ENCODE data around the gene KCP. TPM values are rescaled to one million over a fixed set of nuclear protein-coding genes. Genes with fewer than 3 reads are reported as not detected.

Gene KCP
- total and polyA plus RNA-seq, 10 of the 15 experiments (the other 5 are each of a cell fraction or from before 2014, with no cell fraction given) = 0.05 to 7.8 (median 2.5) TPM

DNA sequence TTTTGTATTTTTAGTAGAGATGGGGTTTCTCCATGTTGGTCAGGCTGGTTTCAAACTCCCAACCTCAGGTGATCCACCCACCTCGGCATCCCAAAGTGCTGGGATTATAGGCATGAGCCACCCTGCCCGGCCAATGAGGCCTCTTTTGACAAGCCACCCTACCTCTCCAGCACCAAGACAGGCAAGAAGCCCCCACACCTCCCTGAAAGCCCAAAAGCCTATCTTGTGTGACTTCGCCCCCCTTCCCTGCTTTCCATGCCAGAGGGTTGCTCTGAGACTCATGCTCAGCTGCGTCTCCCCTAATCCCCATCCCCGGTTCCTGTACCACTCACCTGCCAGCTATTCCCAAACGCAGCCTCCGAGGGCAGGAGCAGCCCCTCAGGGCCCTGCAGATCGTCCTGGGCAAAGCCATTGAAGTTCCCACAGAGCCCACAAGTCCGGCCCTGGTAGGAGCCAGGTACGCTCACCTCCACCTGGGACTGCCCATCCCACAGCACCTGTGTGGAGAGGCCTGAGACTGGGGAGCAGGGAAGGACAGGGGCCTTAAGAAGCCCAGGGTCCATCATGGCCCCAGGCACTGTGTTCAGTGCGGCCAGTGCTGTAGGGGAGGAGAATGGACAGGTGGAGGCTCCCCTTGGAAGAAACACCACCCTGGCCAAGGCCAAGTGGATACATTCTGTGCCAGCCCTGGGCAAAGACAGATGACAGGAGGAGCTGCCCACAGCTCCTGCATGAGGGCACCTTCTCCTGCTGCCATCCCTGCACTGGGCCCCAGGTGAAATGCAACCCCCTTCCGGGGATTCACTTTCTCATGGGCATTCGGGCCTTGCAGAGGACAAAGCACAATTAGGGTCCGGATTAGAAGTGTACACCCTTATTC, 32.0 kb downstream of the KCP start:
- no peak for DNase-seq (ENCODE audit: low read depth, low spot score)
- SMC1A ChIA-PET (ENCODE audit: uncharacterized antibody, unreplicated experiment) = interaction anchor here (0.7 to 0.9 kb wide), 2 partner anchors 11 to 88 kb away, joined by 3 read pairs; no protein-coding TSS in a partner anchor

DNA sequence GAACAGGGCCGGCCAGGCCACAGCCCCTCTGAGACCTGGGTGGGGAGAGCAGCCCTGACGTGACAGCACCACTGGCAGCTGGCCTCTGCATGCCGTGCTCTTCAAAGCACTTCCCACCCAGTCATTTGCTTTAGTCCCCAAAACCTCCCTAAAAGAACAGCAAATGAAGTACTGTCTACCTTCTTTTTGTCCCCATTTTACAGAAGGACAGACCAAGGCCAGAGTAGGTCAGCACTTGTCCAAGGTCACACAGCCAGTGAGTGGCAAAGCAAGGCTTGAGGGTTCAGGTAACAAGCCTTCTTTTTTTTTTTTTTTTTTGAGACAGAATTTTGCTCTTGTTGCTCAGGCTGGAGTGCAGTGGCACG, 32.8 kb downstream of the KCP start:
- Histone ChIP-seq H3K4me3 (no peak overlapping the region), H3K4me1 (ENCODE audit: control insufficient read depth, insufficient read depth, low read length) (no peaks in the 10 kb centered on the region), H3K27ac (ENCODE audit: control insufficient read depth, insufficient read depth) (no peak overlapping the region), H2AFZ (ENCODE audit: control insufficient read depth, low read depth, low read length) (no peak overlapping the region), H3K79me2 (ENCODE audit: control insufficient read depth, insufficient read depth, low read length) (no peaks in the 10 kb centered on the region), H3K9me3 (replicated peaks; ENCODE audit: control insufficient read depth, insufficient read depth, low read length) (no peaks in the 10 kb centered on the region), H4K20me1 (ENCODE audit: control insufficient read depth, insufficient read depth) (no peaks in the 10 kb centered on the region), H3K27me3 (replicated peaks in 1 of 2; ENCODE audit: control insufficient read depth in 2 of 2, insufficient read depth in 2 of 2, low read length in 1 of 2) (no peaks in the 10 kb centered on the region), H3K9ac (ENCODE audit: control insufficient read depth, insufficient read depth, low read length) (no peak overlapping the region), H3K4me2 (ENCODE audit: control insufficient read depth, insufficient read depth) (no peak overlapping the region), H3K36me3 (ENCODE audit: control insufficient read depth in 2 of 2, insufficient read depth in 2 of 2, low read length in 1 of 2) (no peaks in the 10 kb centered on the region)
- in situ Hi-C loops (cut with MboI) (no loop called here), intact Hi-C loops (cut with micrococcal nuclease; ENCODE audit: unreplicated experiment) (no loop called here)
- BruUV-seq (replicated peaks) = no TSS peak
- ChIA-PET RAD21 (ENCODE audit: unreplicated experiment) (interaction anchor here (0.7 kb wide), 1 partner anchor 379 kb away, joined by 5 read pairs; no protein-coding TSS in a partner anchor), POLR2A (interaction anchor here (0.5 kb wide), 1 partner anchor 373 kb away, joined by 5 read pairs; no protein-coding TSS in a partner anchor), SMC1A (ENCODE audit: uncharacterized antibody, unreplicated experiment) (no interaction called here), CTCF (interaction anchor here (0.7 to 2.0 kb wide), 2 partner anchors 15 to 259 kb away, joined by 3 to 5 read pairs; partner anchors contain the start of gene ATP6V1F)
- 81% methylated on average over 3 of the region's 4 CpGs for WGBS (ENCODE audit: insufficient coverage, insufficient replicate concordance, low lambda C conversion rate, missing lambda C conversion rate)
- no peak for FAIRE-seq
- ATAC-seq = no peak
- no peak for DNase-seq (ENCODE audit: low read depth, low spot score)
- TF ChIP-seq JUNB (IDR thresholded peaks at IDR 0.05) (no peak), ZNF24 (IDR thresholded peaks at IDR 0.05) (no peak), TARDBP (IDR thresholded peaks at IDR 0.05; ENCODE audit: borderline replicate concordance) (no peak), NR2C1 (IDR thresholded peaks at IDR 0.05) (no peak), BCL11A (IDR thresholded peaks at IDR 0.05; ENCODE audit: low read depth, low read length) (no peak), PML (IDR thresholded peaks at IDR 0.05; ENCODE audit: low read length) (no peak)
- TF ChIP-seq, protein P1, sequence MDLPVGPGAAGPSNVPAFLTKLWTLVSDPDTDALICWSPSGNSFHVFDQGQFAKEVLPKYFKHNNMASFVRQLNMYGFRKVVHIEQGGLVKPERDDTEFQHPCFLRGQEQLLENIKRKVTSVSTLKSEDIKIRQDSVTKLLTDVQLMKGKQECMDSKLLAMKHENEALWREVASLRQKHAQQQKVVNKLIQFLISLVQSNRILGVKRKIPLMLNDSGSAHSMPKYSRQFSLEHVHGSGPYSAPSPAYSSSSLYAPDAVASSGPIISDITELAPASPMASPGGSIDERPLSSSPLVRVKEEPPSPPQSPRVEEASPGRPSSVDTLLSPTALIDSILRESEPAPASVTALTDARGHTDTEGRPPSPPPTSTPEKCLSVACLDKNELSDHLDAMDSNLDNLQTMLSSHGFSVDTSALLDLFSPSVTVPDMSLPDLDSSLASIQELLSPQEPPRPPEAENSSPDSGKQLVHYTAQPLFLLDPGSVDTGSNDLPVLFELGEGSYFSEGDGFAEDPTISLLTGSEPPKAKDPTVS (IDR thresholded peaks at IDR 0.05; ENCODE audit: low read depth, low read length) = no peak
- TF ChIP-seq, protein P2, sequence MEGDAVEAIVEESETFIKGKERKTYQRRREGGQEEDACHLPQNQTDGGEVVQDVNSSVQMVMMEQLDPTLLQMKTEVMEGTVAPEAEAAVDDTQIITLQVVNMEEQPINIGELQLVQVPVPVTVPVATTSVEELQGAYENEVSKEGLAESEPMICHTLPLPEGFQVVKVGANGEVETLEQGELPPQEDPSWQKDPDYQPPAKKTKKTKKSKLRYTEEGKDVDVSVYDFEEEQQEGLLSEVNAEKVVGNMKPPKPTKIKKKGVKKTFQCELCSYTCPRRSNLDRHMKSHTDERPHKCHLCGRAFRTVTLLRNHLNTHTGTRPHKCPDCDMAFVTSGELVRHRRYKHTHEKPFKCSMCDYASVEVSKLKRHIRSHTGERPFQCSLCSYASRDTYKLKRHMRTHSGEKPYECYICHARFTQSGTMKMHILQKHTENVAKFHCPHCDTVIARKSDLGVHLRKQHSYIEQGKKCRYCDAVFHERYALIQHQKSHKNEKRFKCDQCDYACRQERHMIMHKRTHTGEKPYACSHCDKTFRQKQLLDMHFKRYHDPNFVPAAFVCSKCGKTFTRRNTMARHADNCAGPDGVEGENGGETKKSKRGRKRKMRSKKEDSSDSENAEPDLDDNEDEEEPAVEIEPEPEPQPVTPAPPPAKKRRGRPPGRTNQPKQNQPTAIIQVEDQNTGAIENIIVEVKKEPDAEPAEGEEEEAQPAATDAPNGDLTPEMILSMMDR (IDR thresholded peaks at IDR 0.05 in 2 of 3, conservative IDR thresholded peaks at IDR 0.05 in 1 of 3; ENCODE audit: control insufficient read depth in 2 of 3, extremely low read depth in 1 of 3, insufficient read depth in 1 of 3, low read depth in 3 of 3, low read length in 3 of 3) = no peak
- TF ChIP-seq, protein P3, sequence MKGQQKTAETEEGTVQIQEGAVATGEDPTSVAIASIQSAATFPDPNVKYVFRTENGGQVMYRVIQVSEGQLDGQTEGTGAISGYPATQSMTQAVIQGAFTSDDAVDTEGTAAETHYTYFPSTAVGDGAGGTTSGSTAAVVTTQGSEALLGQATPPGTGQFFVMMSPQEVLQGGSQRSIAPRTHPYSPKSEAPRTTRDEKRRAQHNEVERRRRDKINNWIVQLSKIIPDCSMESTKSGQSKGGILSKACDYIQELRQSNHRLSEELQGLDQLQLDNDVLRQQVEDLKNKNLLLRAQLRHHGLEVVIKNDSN (IDR thresholded peaks at IDR 0.05; ENCODE audit: borderline replicate concordance, extremely low read length, insufficient read depth, low read depth, low read length) = no peak

More for the DNA sequence above, 32.0 kb downstream of the KCP start:
- no peak overlapping the region for H3K9ac ChIP-seq (ENCODE audit: control insufficient read depth, insufficient read depth, low read length)
- no peak for TF ChIP-seq ZNF207 (IDR thresholded peaks at IDR 0.05; ENCODE audit: borderline replicate concordance)
- TF ChIP-seq, protein P4, sequence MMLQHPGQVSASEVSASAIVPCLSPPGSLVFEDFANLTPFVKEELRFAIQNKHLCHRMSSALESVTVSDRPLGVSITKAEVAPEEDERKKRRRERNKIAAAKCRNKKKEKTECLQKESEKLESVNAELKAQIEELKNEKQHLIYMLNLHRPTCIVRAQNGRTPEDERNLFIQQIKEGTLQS (IDR thresholded peaks at IDR 0.05; ENCODE audit: borderline replicate concordance, extremely low read depth, low read depth, low read length) = no peak
- H3K9me3 ChIP-seq (replicated peaks; ENCODE audit: control insufficient read depth, insufficient read depth, low read length) = no peaks in the 10 kb centered on the region
- ChIA-PET RAD21 (ENCODE audit: unreplicated experiment) (interaction anchor here (0.7 kb wide), 1 partner anchor 378 kb away, joined by 5 read pairs; no protein-coding TSS in a partner anchor), CTCF (interaction anchor here (0.7 to 2.0 kb wide), 3 partner anchors 16 to 770 kb away, joined by 3 to 5 read pairs (median 3); partner anchors contain the start of gene ATP6V1F), POLR2A (interaction anchor here (0.5 kb wide), 1 partner anchor 372 kb away, joined by 5 read pairs; no protein-coding TSS in a partner anchor)
- H3K36me3 ChIP-seq (ENCODE audit: control insufficient read depth in 2 of 2, insufficient read depth in 2 of 2, low read length in 1 of 2) = no peaks in the 10 kb centered on the region
- H3K27ac ChIP-seq (ENCODE audit: control insufficient read depth, insufficient read depth) = no peak overlapping the region
- no peak overlapping the region for H3K4me3 ChIP-seq
- in situ Hi-C loops (cut with MboI) = no loop called here
- FAIRE-seq = no peak
- no peak overlapping the region for H3K4me2 ChIP-seq (ENCODE audit: control insufficient read depth, insufficient read depth)
- no peaks in the 10 kb centered on the region for H4K20me1 ChIP-seq (ENCODE audit: control insufficient read depth, insufficient read depth)
- ATAC-seq = no peak
- peaks cover 3% of the 10 kb centered on the region; the same call in 1 of the 2 replicates for H3K4me1 ChIP-seq (ENCODE audit: control insufficient read depth, insufficient read depth, low read length)
- 81% methylated on average over 14 of the region's 14 CpGs for WGBS (ENCODE audit: insufficient coverage, insufficient replicate concordance, low lambda C conversion rate, missing lambda C conversion rate)
- intact Hi-C loops (cut with micrococcal nuclease; ENCODE audit: unreplicated experiment) = no loop called here
- H3K27me3 ChIP-seq (replicated peaks in 1 of 2; ENCODE audit: control insufficient read depth in 2 of 2, insufficient read depth in 2 of 2, low read length in 1 of 2) = no peaks in the 10 kb centered on the region
- H2AFZ ChIP-seq (ENCODE audit: control insufficient read depth, low read depth, low read length) = no peak overlapping the region
- BruUV-seq (replicated peaks) = no TSS peak
- H3K79me2 ChIP-seq (ENCODE audit: control insufficient read depth, insufficient read depth, low read length) = no peaks in the 10 kb centered on the region

Measured in GM12878 (cell line).